Astrocyte (in vitro differentiated cells and primary cell): ENCODE data around the gene EXTL2. TPM values are rescaled to one million over a fixed set of nuclear protein-coding genes. Genes with fewer than 3 reads are reported as not detected.

Experiments used
- DNase-seq: peaks from one replicate; pipeline ENCODE4 v3.0.0-alpha.2; 2010; ENCODE audit warnings: low read depth
- FAIRE-seq: peaks from 2 replicates; lab custom pipeline; 2011; peaks lifted over from hg19 to GRCh38; lab: Jason Lieb, UNC
- H2AFZ ChIP-seq: 2 replicates; pipeline ENCODE4 v1.6.0; 2012; ENCODE audit warnings: low read depth, low read length, inconsistent platforms
- H3K27ac ChIP-seq: 2 replicates; pipeline ENCODE4 v1.5.1; 2011; ENCODE audit warnings: low read depth, low read length, inconsistent platforms
- H3K27me3 ChIP-seq: 2 replicates; pipeline ENCODE4 v1.6.0; 2011; ENCODE audit warnings: low read length, inconsistent platforms; ENCODE audit not compliant: insufficient read depth
- H3K36me3 ChIP-seq: 2 replicates; pipeline ENCODE4 v1.5.1; 2011; ENCODE audit warnings: low read length, inconsistent platforms; ENCODE audit not compliant: insufficient read depth
- H3K4me1 ChIP-seq: 2 replicates; pipeline ENCODE4 v1.5.1; 2011; ENCODE audit warnings: low read length, inconsistent platforms; ENCODE audit not compliant: insufficient read depth
- H3K4me2 ChIP-seq: 2 replicates; pipeline ENCODE4 v1.6.0; 2012; ENCODE audit warnings: low read length, inconsistent platforms
- H3K4me3 ChIP-seq: 2 replicates; pipeline ENCODE4 v1.5.1; 2011; ENCODE audit warnings: low read depth, mild to moderate bottlenecking, low read length, inconsistent platforms; ENCODE audit not compliant: insufficient read depth
- H3K79me2 ChIP-seq: 2 replicates; pipeline ENCODE4 v1.6.0; 2012; ENCODE audit warnings: mild to moderate bottlenecking, low read length, inconsistent platforms; ENCODE audit not compliant: insufficient read depth
- H3K9ac ChIP-seq: 2 replicates; pipeline ENCODE4 v1.6.0; 2012; ENCODE audit warnings: mild to moderate bottlenecking, low read length, inconsistent platforms
- H3K9me3 ChIP-seq: 2 replicates; pipeline ENCODE4 v1.5.1; 2012; ENCODE audit warnings: low read depth, mild to moderate bottlenecking, low read length, inconsistent platforms; ENCODE audit not compliant: insufficient read depth
- H4K20me1 ChIP-seq: 2 replicates; pipeline ENCODE4 v1.6.0; 2012; ENCODE audit warnings: low read length, inconsistent platforms; ENCODE audit not compliant: insufficient read depth
- H3K27ac Mint-ChIP-seq: one replicate; pipeline ENCODE4 v1.8.0; 2021; ENCODE audit warnings: mild to moderate bottlenecking, mixed read lengths; ENCODE audit not compliant: unreplicated experiment
- H3K27me3 Mint-ChIP-seq: one replicate; pipeline ENCODE4 v1.8.0; 2021; ENCODE audit warnings: low read depth, mixed read lengths; ENCODE audit not compliant: unreplicated experiment
- H3K36me3 Mint-ChIP-seq: one replicate; pipeline ENCODE4 v1.8.0; 2021; ENCODE audit warnings: low read depth, mixed read lengths; ENCODE audit not compliant: unreplicated experiment
- H3K4me1 Mint-ChIP-seq: one replicate; pipeline ENCODE4 v1.8.0; 2021; ENCODE audit warnings: low read depth, mixed read lengths; ENCODE audit not compliant: unreplicated experiment
- H3K4me3 Mint-ChIP-seq: one replicate; pipeline ENCODE4 v1.8.0; 2021; ENCODE audit warnings: mild to moderate bottlenecking, moderate library complexity, mixed read lengths; ENCODE audit not compliant: unreplicated experiment
- H3K9me3 Mint-ChIP-seq: one replicate; pipeline ENCODE4 v1.8.0; 2021; ENCODE audit warnings: mild to moderate bottlenecking, mixed read lengths; ENCODE audit not compliant: unreplicated experiment
- CTCF ChIP-seq: IDR thresholded peaks from 2 replicates; pipeline ENCODE4 v1.5.1; 2011; ENCODE audit warnings: low read depth, mild to moderate bottlenecking, inconsistent platforms, low read length, moderate library complexity; ENCODE audit not compliant: insufficient read depth
- EZH2 ChIP-seq: IDR thresholded peaks from 2 replicates; pipeline ENCODE4 v1.6.1; 2012; ENCODE audit warnings: mild to moderate bottlenecking, low read length, inconsistent platforms; ENCODE audit not compliant: insufficient read depth
- total RNA-seq: library from RNA; stranded (reverse); gene quantifications from 2 replicates; pipeline ENCODE4 v1.2.1, GENCODE V29; 2021

Gene EXTL2
- total RNA-seq, 1 donor from 2014 or later, result 36.2 TPM

GRCh38 chr1:100927276-100927675, 32.6 kb upstream of the EXTL2 start:
- no peak overlapping the region for H3K4me3 Mint-ChIP-seq
- no peaks in the 10 kb centered on the region for H3K27me3 Mint-ChIP-seq
- TF ChIP-seq EZH2, result no peak
- TF ChIP-seq CTCF, result no peak
- Histone ChIP-seq H3K27ac (no peak overlapping the region), H3K9ac (no peak overlapping the region), H3K79me2 (no peaks in the 10 kb centered on the region), H3K4me1 (peaks cover 3% of the 10 kb centered on the region), H4K20me1 (peaks cover 15% of the 10 kb centered on the region), H3K4me3 (no peak overlapping the region), H2AFZ (no peak overlapping the region), H3K4me2 (no peak overlapping the region), H3K27me3 (no peaks in the 10 kb centered on the region), H3K9me3 (no peaks in the 10 kb centered on the region), H3K36me3 (peaks cover 18% of the 10 kb centered on the region)
- H3K4me1 Mint-ChIP-seq, result peaks cover 4% of the 10 kb centered on the region
- H3K9me3 Mint-ChIP-seq, result peaks cover 5% of the 10 kb centered on the region
- peaks cover 13% of the 10 kb centered on the region for H3K36me3 Mint-ChIP-seq
- no peak overlapping the region for H3K27ac Mint-ChIP-seq
- no peak for FAIRE-seq
- no peak for DNase-seq

- no peak overlapping the region for H3K9ac ChIP-seq
- Mint-ChIP-seq H3K27me3 (no peaks in the 10 kb centered on the region), H3K4me1 (peaks cover 4% of the 10 kb centered on the region), H3K27ac (no peak overlapping the region), H3K4me3 (no peak overlapping the region), H3K9me3 (peaks cover 5% of the 10 kb centered on the region), H3K36me3 (peaks cover 13% of the 10 kb centered on the region)
- no peak overlapping the region for H3K4me3 ChIP-seq
- H3K79me2 ChIP-seq, result no peaks in the 10 kb centered on the region
- peaks cover 21% of the 10 kb centered on the region for H3K36me3 ChIP-seq
- no peaks in the 10 kb centered on the region for H3K9me3 ChIP-seq
- TF ChIP-seq EZH2, result no peak
- TF ChIP-seq CTCF, result no peak
- no peaks in the 10 kb centered on the region for H3K27me3 ChIP-seq
- peaks cover 3% of the 10 kb centered on the region for H3K4me1 ChIP-seq
- no peak for DNase-seq
- FAIRE-seq, result no peak
- H3K4me2 ChIP-seq, result no peak overlapping the region
- no peak overlapping the region for H3K27ac ChIP-seq
- no peak overlapping the region for H2AFZ ChIP-seq
- peaks cover 15% of the 10 kb centered on the region for H4K20me1 ChIP-seq
Measured at GRCh38 chr1:100926240-100926639, 31.6 kb upstream of the EXTL2 start.

- H3K27me3 ChIP-seq, result no peaks in the 10 kb centered on the region
- peaks cover 15% of the 10 kb centered on the region for H4K20me1 ChIP-seq
- Mint-ChIP-seq H3K4me1 (peaks cover 4% of the 10 kb centered on the region), H3K27me3 (no peaks in the 10 kb centered on the region), H3K9me3 (peaks cover 5% of the 10 kb centered on the region), H3K36me3 (peaks cover 13% of the 10 kb centered on the region), H3K4me3 (no peak overlapping the region), H3K27ac (no peak overlapping the region)
- TF ChIP-seq EZH2 (no peak), CTCF (no peak)
- DNase-seq (no peak), FAIRE-seq (peak; percentile 55)
- peaks cover 3% of the 10 kb centered on the region for H3K4me1 ChIP-seq
- no peak overlapping the region for H3K4me2 ChIP-seq
- H3K4me3 ChIP-seq, result no peak overlapping the region
- H3K27ac ChIP-seq, result no peak overlapping the region
- H3K9me3 ChIP-seq, result no peaks in the 10 kb centered on the region
- H3K79me2 ChIP-seq, result no peaks in the 10 kb centered on the region
- H3K9ac ChIP-seq, result no peak overlapping the region
- H3K36me3 ChIP-seq, result peaks cover 21% of the 10 kb centered on the region
- H2AFZ ChIP-seq, result no peak overlapping the region
Measured at GRCh38 chr1:100924991-100925390, 30.3 kb upstream of the EXTL2 start.
